AG04449 (cell line): ENCODE measurements around the gene GUCY1A2.
A peak's percentile ranks its signal among the peaks of the same experiment; 100 is the strongest.

Source experiments
- CTCF ChIA-PET: fragments of 350-600 bp; formaldehyde crosslinking; extraction: SDS; loops from one replicate; lab custom pipeline; 2021; ENCODE audit warnings: antibody characterized with exemption; lab: Yijun Ruan, JAX
- POLR2A ChIA-PET: fragments of 400-600, 350-600 bp; formaldehyde crosslinking; extraction: SDS; loops from one replicate; lab custom pipeline; 2020; ENCODE audit warnings: antibody characterized with exemption, inconsistent platforms; lab: Yijun Ruan, JAX
- DNase-seq: peaks from one replicate; pipeline ENCODE4 v3.0.0-alpha.2; 2010; ENCODE audit warnings: low read depth, low spot score
- H3K4me3 ChIP-seq: 2 replicates; pipeline ENCODE4 v1.5.1; 2011; ENCODE audit warnings: low read depth, mild to moderate bottlenecking, control low read depth, low read length
- TF ChIP-seq, protein P1 (sequence below): IDR thresholded peaks from one replicate; pipeline ENCODE4 v1.5.1; 2011; ENCODE audit warnings: mild to moderate bottlenecking, moderate library complexity, low read length, control low read depth, inconsistent platforms; ENCODE audit not compliant: insufficient read depth; ENCODE audit errors: missing control alignments

Gene GUCY1A2

DNA sequence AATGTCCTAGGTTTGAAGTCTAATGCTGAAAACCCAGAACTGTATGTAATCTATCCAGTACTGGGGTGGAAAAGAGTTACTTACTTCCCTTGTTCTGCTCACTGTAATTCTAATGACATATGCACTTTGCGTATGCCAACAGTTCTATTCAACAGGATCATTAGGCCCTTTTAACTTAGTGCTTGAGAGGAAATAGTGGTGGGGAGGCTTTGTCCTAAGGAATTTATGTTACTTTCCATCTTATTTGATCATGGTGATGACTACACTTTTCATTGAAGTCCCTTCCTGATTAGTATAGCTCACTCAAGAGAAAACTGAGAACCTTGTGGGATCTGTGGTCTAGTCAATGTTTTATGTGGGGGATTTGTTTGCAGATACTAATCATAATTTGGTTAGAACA, 348.2 kb downstream of the GUCY1A2 start:
- TF ChIP-seq, protein P1, sequence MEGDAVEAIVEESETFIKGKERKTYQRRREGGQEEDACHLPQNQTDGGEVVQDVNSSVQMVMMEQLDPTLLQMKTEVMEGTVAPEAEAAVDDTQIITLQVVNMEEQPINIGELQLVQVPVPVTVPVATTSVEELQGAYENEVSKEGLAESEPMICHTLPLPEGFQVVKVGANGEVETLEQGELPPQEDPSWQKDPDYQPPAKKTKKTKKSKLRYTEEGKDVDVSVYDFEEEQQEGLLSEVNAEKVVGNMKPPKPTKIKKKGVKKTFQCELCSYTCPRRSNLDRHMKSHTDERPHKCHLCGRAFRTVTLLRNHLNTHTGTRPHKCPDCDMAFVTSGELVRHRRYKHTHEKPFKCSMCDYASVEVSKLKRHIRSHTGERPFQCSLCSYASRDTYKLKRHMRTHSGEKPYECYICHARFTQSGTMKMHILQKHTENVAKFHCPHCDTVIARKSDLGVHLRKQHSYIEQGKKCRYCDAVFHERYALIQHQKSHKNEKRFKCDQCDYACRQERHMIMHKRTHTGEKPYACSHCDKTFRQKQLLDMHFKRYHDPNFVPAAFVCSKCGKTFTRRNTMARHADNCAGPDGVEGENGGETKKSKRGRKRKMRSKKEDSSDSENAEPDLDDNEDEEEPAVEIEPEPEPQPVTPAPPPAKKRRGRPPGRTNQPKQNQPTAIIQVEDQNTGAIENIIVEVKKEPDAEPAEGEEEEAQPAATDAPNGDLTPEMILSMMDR, result no peak
- no peak for DNase-seq
- no peak overlapping the region for H3K4me3 ChIP-seq
- POLR2A ChIA-PET, result no interaction called here
- CTCF ChIA-PET, result no interaction called here

DNA sequence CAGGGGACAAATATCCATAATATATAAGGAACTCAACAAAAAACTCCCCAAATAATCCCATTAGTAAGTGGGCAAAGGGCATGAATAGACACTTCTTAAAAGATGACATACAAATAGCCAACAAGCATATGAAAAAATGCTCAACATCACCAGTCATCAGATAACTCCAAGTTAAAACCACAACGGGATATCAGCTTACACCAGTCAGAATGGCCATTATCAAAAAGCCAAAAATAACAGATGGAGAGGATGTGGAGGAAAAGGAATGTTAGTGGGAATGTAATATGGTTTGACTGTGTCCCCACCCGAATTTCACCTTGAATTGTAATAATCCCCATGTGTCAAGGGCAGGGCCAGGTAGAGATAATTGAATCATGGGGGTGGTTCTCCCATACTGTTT, 350.1 kb downstream of the GUCY1A2 start:
- ChIA-PET POLR2A (no interaction called here), CTCF (no interaction called here)
- no peak overlapping the region for H3K4me3 ChIP-seq
- peak; percentile 9 for DNase-seq
- TF ChIP-seq, protein P1, result no peak

DNA sequence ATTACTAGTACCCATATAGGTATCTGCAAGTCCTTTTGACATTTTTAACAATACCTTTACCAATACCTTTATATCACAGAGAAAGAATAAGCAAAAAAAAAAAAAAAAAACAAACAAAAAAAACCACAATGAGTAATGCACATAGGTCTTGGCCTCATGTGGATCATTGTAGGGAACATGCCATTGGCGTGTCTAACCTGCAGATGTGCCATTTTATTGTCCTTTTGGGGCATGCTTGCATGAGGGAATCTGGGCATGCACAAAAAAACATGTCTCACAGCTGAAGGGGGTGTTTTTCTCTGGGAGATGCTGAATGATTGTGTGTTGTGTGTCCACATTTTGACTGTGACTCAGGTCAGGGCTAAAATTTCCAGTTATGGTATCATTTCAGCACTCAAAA, 361.6 kb downstream of the GUCY1A2 start:
- TF ChIP-seq, protein P1, result no peak
- ChIA-PET CTCF (interaction anchor here (1.1 kb wide), 1 partner anchor 10 kb away, joined by 3 read pairs; no protein-coding TSS in a partner anchor), POLR2A (no interaction called here)
- no peak overlapping the region for H3K4me3 ChIP-seq
- no peak for DNase-seq

DNA sequence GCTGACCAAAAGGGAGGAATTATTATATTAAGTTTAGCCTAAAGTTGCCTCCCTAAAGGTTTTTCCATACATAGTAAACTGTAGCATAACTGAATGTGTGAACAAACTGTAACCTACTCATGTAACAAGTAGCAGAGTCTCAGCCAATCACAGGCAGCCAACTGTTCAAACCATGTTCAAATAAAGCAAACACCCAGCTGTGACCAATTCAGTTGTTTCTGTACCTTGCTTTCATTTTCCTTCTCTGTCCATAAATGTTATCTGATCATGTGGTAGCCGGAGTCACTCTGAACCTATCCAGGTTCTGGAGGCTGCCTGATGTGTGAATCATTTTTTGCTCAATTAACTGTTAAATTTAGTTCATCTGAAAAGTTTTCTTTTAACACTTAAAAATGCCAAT, 373.5 kb downstream of the GUCY1A2 start:
- TF ChIP-seq, protein P1, result no peak
- ChIA-PET POLR2A (no interaction called here), CTCF (no interaction called here)
- no peak overlapping the region for H3K4me3 ChIP-seq
- DNase-seq, result no peak

DNA sequence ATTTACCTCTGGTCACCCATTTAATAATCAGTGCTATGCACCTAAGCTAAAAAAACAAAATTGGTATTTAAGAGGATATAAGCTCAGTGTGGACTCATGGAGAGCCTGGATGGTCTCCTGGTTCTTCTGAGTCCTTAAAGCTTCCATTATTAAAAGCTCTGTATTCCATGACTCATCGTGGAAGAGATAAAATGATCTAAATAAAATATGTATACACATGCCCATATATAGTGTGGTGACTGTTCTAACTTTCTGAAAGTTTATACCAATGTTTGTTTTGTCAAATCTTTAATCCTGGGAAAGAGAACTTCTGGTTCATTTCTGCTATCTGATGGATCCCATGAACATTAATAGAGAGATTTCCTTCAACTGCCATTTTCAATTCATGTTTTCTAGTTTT, 375.9 kb downstream of the GUCY1A2 start:
- CTCF ChIA-PET, result interaction anchor here (0.9 kb wide), 1 partner anchor 79 kb away, joined by 3 read pairs; no protein-coding TSS in a partner anchor
- no peak for DNase-seq
- TF ChIP-seq, protein P1, result no peak
- H3K4me3 ChIP-seq, result no peak overlapping the region
- POLR2A ChIA-PET, result no interaction called here

DNA sequence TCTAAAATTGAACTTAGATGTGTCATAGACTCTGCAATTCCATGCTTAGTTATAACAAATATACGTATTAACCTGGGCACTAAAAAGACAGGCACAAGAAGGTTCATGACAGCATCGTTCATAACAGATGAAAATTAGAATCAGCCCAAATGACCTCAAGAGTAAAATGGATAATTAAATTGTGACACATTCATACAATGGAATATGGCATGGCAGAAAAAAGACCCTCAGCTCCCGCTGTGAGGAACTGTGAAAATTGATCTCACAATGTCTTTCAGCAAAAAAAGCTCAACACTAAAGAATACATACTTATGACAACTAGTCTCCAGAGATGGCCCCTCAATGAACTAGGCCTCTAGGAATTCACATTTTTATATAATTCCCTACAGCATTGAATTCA, 386.0 kb downstream of the GUCY1A2 start:
- TF ChIP-seq, protein P1, result no peak
- DNase-seq, result no peak
- no peak overlapping the region for H3K4me3 ChIP-seq
- POLR2A ChIA-PET, result no interaction called here
- CTCF ChIA-PET, result interaction anchor here (0.8 kb wide), 1 partner anchor 9 kb away, joined by 3 read pairs; no protein-coding TSS in a partner anchor
